NCI-H1092 treated with DMSO at 0.1 percent for 48 hours (cell line): Measurements from ENCODE around the gene ADH6.
"Not testable (repeated sequence)": the region's sequence is repeated elsewhere in the genome, so short reads cannot be mapped to it uniquely, and the experiment has no call there.

Experiments used
- DNase-seq: peaks from one replicate; lab custom pipeline; 2025; lab: John Stamatoyannopoulos, UW

ADH6 gene

GRCh38 chr4:99219072-99219471, at the start of gene ADH6:
Gene ADH6 (minus strand): TSS chr4:99219246. CDS start chr4:99219152, 94 bp downstream.
- DNase-seq = no peak

GRCh38 chr4:99264927-99265326, 45.9 kb upstream of the ADH6 start:
- DNase-seq = no peak

GRCh38 chr4:99252746-99253145, 33.7 kb upstream of the ADH6 start:
- DNase-seq = no peak

GRCh38 chr4:99248714-99249113, 29.7 kb upstream of the ADH6 start:
- no peak for DNase-seq

GRCh38 chr4:99235955-99236354, 16.9 kb upstream of the ADH6 start:
- no peak for DNase-seq

GRCh38 chr4:99234331-99235010, 15.4 kb upstream of the ADH6 start:
- no peak for DNase-seq

- not testable (repeated sequence) for DNase-seq
Measured at GRCh38 chr4:99233397-99233796, 14.4 kb upstream of the ADH6 start.

- DNase-seq = not testable (repeated sequence)
Measured at GRCh38 chr4:99228706-99229105, 9.7 kb upstream of the ADH6 start.

- not testable (repeated sequence) for DNase-seq
Measured at GRCh38 chr4:99227646-99228045, 8.6 kb upstream of the ADH6 start.

- DNase-seq = no peak
Measured at GRCh38 chr4:99221980-99222379, 2.9 kb upstream of the ADH6 start.

GRCh38 chr4:99219479-99219878, 433 bp upstream of the ADH6 start:
- DNase-seq = no peak

GRCh38 chr4:99215521-99215920, 3.5 kb downstream of the ADH6 start:
- no peak for DNase-seq

- DNase-seq = no peak
Measured at GRCh38 chr4:99210789-99211188, 8.3 kb downstream of the ADH6 start.

GRCh38 chr4:99209671-99210070, 9.4 kb downstream of the ADH6 start:
- no peak for DNase-seq

- no peak for DNase-seq
Measured at GRCh38 chr4:99208719-99209075, 10.3 kb downstream of the ADH6 start.

- DNase-seq = no peak
Measured at GRCh38 chr4:99207911-99208718, 10.9 kb downstream of the ADH6 start.

- no peak for DNase-seq
Measured at GRCh38 chr4:99207069-99207743, 11.8 kb downstream of the ADH6 start.

GRCh38 chr4:99205153-99205979, 13.7 kb downstream of the ADH6 start:
- DNase-seq = no peak

- no peak for DNase-seq
Measured at GRCh38 chr4:99202536-99202935, 16.5 kb downstream of the ADH6 start.

GRCh38 chr4:99202094-99202493, 17.0 kb downstream of the ADH6 start:
- no peak for DNase-seq

- DNase-seq = no peak
Measured at GRCh38 chr4:99201690-99202089, 17.4 kb downstream of the ADH6 start.

GRCh38 chr4:99200138-99200537, 18.9 kb downstream of the ADH6 start:
- no peak for DNase-seq
